Measurements from ENCODE around the gene INO80.
"Not testable (repeated sequence)": the region's sequence is repeated elsewhere in the genome, so short reads cannot be mapped to it uniquely, and the experiment has no call there.

Gene INO80

GRCh38 chr15:40992241-40992741, 123.8 kb downstream of the INO80 start:
- no peak for DNase-seq

GRCh38 chr15:40991355-40991754, 124.7 kb downstream of the INO80 start:
- no peak for DNase-seq

GRCh38 chr15:40990789-40991188, 125.3 kb downstream of the INO80 start:
- DNase-seq = no peak

GRCh38 chr15:40990080-40990479, 126.0 kb downstream of the INO80 start:
- no peak for DNase-seq

GRCh38 chr15:40988156-40988555, 127.9 kb downstream of the INO80 start:
- DNase-seq = no peak

GRCh38 chr15:40986820-40987219, 129.3 kb downstream of the INO80 start:
- DNase-seq = no peak

GRCh38 chr15:40985541-40986330, 130.3 kb downstream of the INO80 start:
- DNase-seq = no peak

GRCh38 chr15:40984964-40985363, 131.1 kb downstream of the INO80 start:
- no peak for DNase-seq

GRCh38 chr15:40984406-40984805, 131.7 kb downstream of the INO80 start:
- DNase-seq = no peak

- DNase-seq = no peak
Observed at GRCh38 chr15:40982855-40983254, 133.2 kb downstream of the INO80 start.

- no peak for DNase-seq
Observed at GRCh38 chr15:40981186-40981585, 134.9 kb downstream of the INO80 start.

- no peak for DNase-seq
Observed at GRCh38 chr15:40978562-40978961, 137.5 kb downstream of the INO80 start.

GRCh38 chr15:40978141-40978540, 137.9 kb downstream of the INO80 start:
- no peak for DNase-seq

- no peak for DNase-seq
Observed at GRCh38 chr15:40976819-40977218, 139.3 kb downstream of the INO80 start.

- DNase-seq = no peak
Observed at GRCh38 chr15:40974879-40975278, 141.2 kb downstream of the INO80 start.

GRCh38 chr15:40969363-40969762, 146.7 kb downstream of the INO80 start:
- no peak for DNase-seq

GRCh38 chr15:40968290-40969085, 147.6 kb downstream of the INO80 start:
- DNase-seq = no peak

- no peak for DNase-seq
Observed at GRCh38 chr15:40964634-40965033, 151.4 kb downstream of the INO80 start.

GRCh38 chr15:40964006-40964405, 152.1 kb downstream of the INO80 start:
- DNase-seq = no peak

- no peak for DNase-seq
Observed at GRCh38 chr15:40963201-40963600, 152.9 kb downstream of the INO80 start.

- not testable (repeated sequence) for DNase-seq
Observed at GRCh38 chr15:40962317-40962716, 153.8 kb downstream of the INO80 start.

GRCh38 chr15:40961740-40962139, 154.3 kb downstream of the INO80 start:
- DNase-seq = not testable (repeated sequence)

- no peak for DNase-seq
Observed at GRCh38 chr15:40960925-40961324, 155.2 kb downstream of the INO80 start.

Data from T-helper 2 cell (primary cell).